CMK (cell line): ENCODE results near the gene PLCL2.
"Not testable (repeated sequence)": the region's sequence is repeated elsewhere in the genome, so short reads cannot be mapped to it uniquely, and the experiment has no call there.

ENCODE experiments used
- DNase-seq: peaks from one replicate; pipeline ENCODE4 v3.0.0-alpha.2; 2010; ENCODE audit warnings: low read depth

PLCL2 gene

GRCh38 chr3:16961621-16962205 is 77.0 kb downstream of the PLCL2 start:
- no peak for DNase-seq

- no peak for DNase-seq
These were observed 90.3 kb downstream of the PLCL2 start for GRCh38 chr3:16975083-16975482.

GRCh38 chr3:16978234-16978920 is 93.6 kb downstream of the PLCL2 start:
- no peak for DNase-seq

- DNase-seq, result no peak
These were observed 94.1 kb downstream of the PLCL2 start for GRCh38 chr3:16978921-16979271.

GRCh38 chr3:16979769-16980515 is 95.2 kb downstream of the PLCL2 start:
- not testable (repeated sequence) for DNase-seq

- DNase-seq, result not testable (repeated sequence)
These were observed 95.8 kb downstream of the PLCL2 start for GRCh38 chr3:16980526-16980925.

GRCh38 chr3:16982460-16982859 is 97.7 kb downstream of the PLCL2 start:
- no peak for DNase-seq

- no peak for DNase-seq
These were observed 100.9 kb downstream of the PLCL2 start for GRCh38 chr3:16985608-16986007.

- DNase-seq, result no peak
These were observed 102.4 kb downstream of the PLCL2 start for GRCh38 chr3:16987141-16987540.

- DNase-seq, result no peak
These were observed 105.4 kb downstream of the PLCL2 start for GRCh38 chr3:16990163-16990562.

- no peak for DNase-seq
These were observed 107.4 kb downstream of the PLCL2 start for GRCh38 chr3:16992198-16992597.

- DNase-seq, result no peak
These were observed 108.5 kb downstream of the PLCL2 start for GRCh38 chr3:16993227-16993626.

GRCh38 chr3:16994854-16995525 is 110.2 kb downstream of the PLCL2 start:
- DNase-seq, result no peak

- no peak for DNase-seq
These were observed 110.8 kb downstream of the PLCL2 start for GRCh38 chr3:16995601-16996000.

- DNase-seq, result no peak
These were observed 113.6 kb downstream of the PLCL2 start for GRCh38 chr3:16998236-16998923.

GRCh38 chr3:16999161-16999560 is 114.4 kb downstream of the PLCL2 start:
- DNase-seq, result no peak

GRCh38 chr3:16999871-17000270 is 115.1 kb downstream of the PLCL2 start:
- no peak for DNase-seq

GRCh38 chr3:17003457-17003856 is 118.7 kb downstream of the PLCL2 start:
- DNase-seq, result no peak

- DNase-seq, result peak; percentile 79
These were observed 121.5 kb downstream of the PLCL2 start for GRCh38 chr3:17006132-17006852.

GRCh38 chr3:17007284-17007683 is 122.5 kb downstream of the PLCL2 start:
- no peak for DNase-seq

GRCh38 chr3:17009826-17010225 is 125.1 kb downstream of the PLCL2 start:
- DNase-seq, result no peak
